ENCODE measurements around the gene TAF15. TPM values are rescaled to one million over a fixed set of nuclear protein-coding genes. Genes with fewer than 3 reads are reported as not detected.

TAF15 gene
- total and polyA plus RNA-seq, 2 of the 4 experiments (the other 2 are of a cell fraction), result 46.8 to 98.0 TPM

GRCh38 chr17:35780950-35781349 is 28.3 kb upstream of the TAF15 start:
- Histone ChIP-seq H4K91ac (ENCODE audit: insufficient read depth, low read depth, low read length) (no peak overlapping the region), H3K4me2 (ENCODE audit: low read depth, low read length) (no peak overlapping the region), H2BK15ac (ENCODE audit: low read depth, low read length) (no peak overlapping the region), H4K20me1 (ENCODE audit: insufficient read depth, low read length) (no peaks in the 10 kb centered on the region), H3K9me3 (ENCODE audit: control insufficient read depth, insufficient read depth, low read length) (no peaks in the 10 kb centered on the region), H2AK9ac (replicated peaks; ENCODE audit: low read depth, low read length, poor library complexity) (no peak overlapping the region), H3K14ac (replicated peaks; ENCODE audit: low read depth, low read length) (peak overlapping the region; percentile 68; the same call in 1 of the 2 replicates), H3K4me3 (ENCODE audit: insufficient read depth, low read depth, low read length) (no peak overlapping the region), H2AFZ (replicated peaks; ENCODE audit: low read length, poor library complexity) (no peak overlapping the region), H3K18ac (ENCODE audit: low read depth, low read length) (no peak overlapping the region), H4K8ac (ENCODE audit: low read depth in 2 of 2, low read length in 2 of 2) (no peak overlapping the region), H2AK5ac (ENCODE audit: low read depth, low read length) (peak overlapping the region; percentile 44; the same call in 1 of the 2 replicates), H2BK5ac (ENCODE audit: low read depth, low read length, poor library complexity, severe bottlenecking) (no peak overlapping the region), H3K9ac (ENCODE audit: low read depth, low read length) (no peak overlapping the region), H3K56ac (ENCODE audit: extremely low read depth, insufficient read depth, low read length) (no peak overlapping the region), H3K79me1 (ENCODE audit: low read depth in 1 of 2, low read length in 2 of 2) (no peaks in the 10 kb centered on the region), H3K9me1 (ENCODE audit: insufficient read depth, low read length) (peaks cover 16% of the 10 kb centered on the region), H4K5ac (ENCODE audit: low read depth, low read length) (no peak overlapping the region), H3K23ac (ENCODE audit: low read depth, low read length) (peak overlapping the region; percentile 48; the same call in 1 of the 2 replicates), H3K36me3 (ENCODE audit: control insufficient read depth, insufficient read depth, low read length) (no peaks in the 10 kb centered on the region), H3K4ac (ENCODE audit: low read depth, low read length) (0 out of 2 replicates have a peak overlapping the region, but pooled peaks have one; percentile 31), H3K4me1 (ENCODE audit: control insufficient read depth, insufficient read depth, low read length) (peaks cover 22% of the 10 kb centered on the region), H3K27me3 (ENCODE audit: control insufficient read depth, insufficient read depth, low read length) (peaks cover 24% of the 10 kb centered on the region), H2BK20ac (ENCODE audit: low read depth, low read length) (peak overlapping the region; percentile 11; the same call in 1 of the 2 replicates), H3K27ac (ENCODE audit: insufficient read depth, low read length) (no peak overlapping the region), H2BK120ac (ENCODE audit: low read depth, low read length) (peak overlapping the region; percentile 26; the same call in 1 of the 2 replicates)
- WGBS, 2 experiments (ENCODE audit: extremely low coverage in 2 of 2, insufficient read length in 1 of 2), result 56% methylated on average over 2 of the region's 3 CpGs; no CpG with 5 or more reads in 1 of the 2 experiments
- BruUV-seq (replicated peaks), result no TSS peak
- dilution Hi-C loops (cut with HindIII; ENCODE audit: low sequenced_read_pairs, unreplicated experiment), result no loop called here
- ATAC-seq (ENCODE audit: low read depth), result no peak
- ChIA-PET POLR2A (ENCODE audit: unreplicated experiment) (interaction anchor here (0.5 to 0.6 kb wide), 2 partner anchors 33 to 262 kb away, joined by 4 to 5 read pairs; no protein-coding TSS in a partner anchor), CTCF (interaction anchor here (2.0 kb wide), 1 partner anchor 17 kb away, joined by 14 read pairs; no protein-coding TSS in a partner anchor)
- in situ Hi-C loops (cut with MboI; ENCODE audit: low sequenced_read_pairs), result no loop called here
- no peak for TF ChIP-seq SMC3 (IDR thresholded peaks at IDR 0.05; ENCODE audit: low read depth, low read length)
- no peak for TF ChIP-seq MAFK (IDR thresholded peaks at IDR 0.05; ENCODE audit: low read depth, low read length)
- TF ChIP-seq BHLHE40 (IDR thresholded peaks at IDR 0.05; ENCODE audit: low read depth, low read length), result no peak
- TF ChIP-seq, protein P1, sequence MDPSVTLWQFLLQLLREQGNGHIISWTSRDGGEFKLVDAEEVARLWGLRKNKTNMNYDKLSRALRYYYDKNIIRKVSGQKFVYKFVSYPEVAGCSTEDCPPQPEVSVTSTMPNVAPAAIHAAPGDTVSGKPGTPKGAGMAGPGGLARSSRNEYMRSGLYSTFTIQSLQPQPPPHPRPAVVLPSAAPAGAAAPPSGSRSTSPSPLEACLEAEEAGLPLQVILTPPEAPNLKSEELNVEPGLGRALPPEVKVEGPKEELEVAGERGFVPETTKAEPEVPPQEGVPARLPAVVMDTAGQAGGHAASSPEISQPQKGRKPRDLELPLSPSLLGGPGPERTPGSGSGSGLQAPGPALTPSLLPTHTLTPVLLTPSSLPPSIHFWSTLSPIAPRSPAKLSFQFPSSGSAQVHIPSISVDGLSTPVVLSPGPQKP (IDR thresholded peaks at IDR 0.05; ENCODE audit: borderline replicate concordance, low read depth, low read length), result no peak
- TF ChIP-seq RCOR1 (IDR thresholded peaks at IDR 0.05; ENCODE audit: insufficient replicate concordance, low read length), result no peak
- no peak for TF ChIP-seq MAZ (IDR thresholded peaks at IDR 0.05; ENCODE audit: borderline replicate concordance, low read depth, low read length)
- TF ChIP-seq POLR2A (IDR thresholded peaks at IDR 0.05; ENCODE audit: low read depth, low read length), result no peak
- no peak for TF ChIP-seq RFX5 (IDR thresholded peaks at IDR 0.05; ENCODE audit: low read depth, low read length)
- TF ChIP-seq MXI1 (IDR thresholded peaks at IDR 0.05; ENCODE audit: borderline replicate concordance, low read depth, low read length), result no peak
- no peak for TF ChIP-seq CEBPB (IDR thresholded peaks at IDR 0.05; ENCODE audit: low read depth, low read length)
- no peak for TF ChIP-seq USF2 (IDR thresholded peaks at IDR 0.05; ENCODE audit: low read depth, low read length)
- TF ChIP-seq, protein P2, sequence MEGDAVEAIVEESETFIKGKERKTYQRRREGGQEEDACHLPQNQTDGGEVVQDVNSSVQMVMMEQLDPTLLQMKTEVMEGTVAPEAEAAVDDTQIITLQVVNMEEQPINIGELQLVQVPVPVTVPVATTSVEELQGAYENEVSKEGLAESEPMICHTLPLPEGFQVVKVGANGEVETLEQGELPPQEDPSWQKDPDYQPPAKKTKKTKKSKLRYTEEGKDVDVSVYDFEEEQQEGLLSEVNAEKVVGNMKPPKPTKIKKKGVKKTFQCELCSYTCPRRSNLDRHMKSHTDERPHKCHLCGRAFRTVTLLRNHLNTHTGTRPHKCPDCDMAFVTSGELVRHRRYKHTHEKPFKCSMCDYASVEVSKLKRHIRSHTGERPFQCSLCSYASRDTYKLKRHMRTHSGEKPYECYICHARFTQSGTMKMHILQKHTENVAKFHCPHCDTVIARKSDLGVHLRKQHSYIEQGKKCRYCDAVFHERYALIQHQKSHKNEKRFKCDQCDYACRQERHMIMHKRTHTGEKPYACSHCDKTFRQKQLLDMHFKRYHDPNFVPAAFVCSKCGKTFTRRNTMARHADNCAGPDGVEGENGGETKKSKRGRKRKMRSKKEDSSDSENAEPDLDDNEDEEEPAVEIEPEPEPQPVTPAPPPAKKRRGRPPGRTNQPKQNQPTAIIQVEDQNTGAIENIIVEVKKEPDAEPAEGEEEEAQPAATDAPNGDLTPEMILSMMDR (conservative IDR thresholded peaks at IDR 0.05; ENCODE audit: low read depth, low read length), result no peak
- no peak for TF ChIP-seq FOS (IDR thresholded peaks at IDR 0.05; ENCODE audit: low read depth, low read length)
- no peak for TF ChIP-seq NFE2L2 (IDR thresholded peaks at IDR 0.05; ENCODE audit: low read depth, low read length)
- no peak for TF ChIP-seq CHD1 (IDR thresholded peaks at IDR 0.05; ENCODE audit: low read depth, low read length)
- TF ChIP-seq RAD21 (IDR thresholded peaks at IDR 0.05; ENCODE audit: low read length), result no peak
- no peak for DNase-seq
- intact Hi-C loops (cut with micrococcal nuclease), result no loop called here

Data from IMR-90 (cell line).